Activated naive CD4-positive, alpha-beta T cell treated with anti-CD3 and anti-CD28 coated beads, Interleukin-2, amount 50 U/mL, for 16 hours (primary cell): Measurements from ENCODE around the gene GPR142.
"Not testable (repeated sequence)": the region's sequence is repeated elsewhere in the genome, so short reads cannot be mapped to it uniquely, and the experiment has no call there.

Experiments
- DNase-seq: peaks from one replicate; pipeline ENCODE4 v3.0.0-alpha.2; 2020

The GPR142 gene

DNA sequence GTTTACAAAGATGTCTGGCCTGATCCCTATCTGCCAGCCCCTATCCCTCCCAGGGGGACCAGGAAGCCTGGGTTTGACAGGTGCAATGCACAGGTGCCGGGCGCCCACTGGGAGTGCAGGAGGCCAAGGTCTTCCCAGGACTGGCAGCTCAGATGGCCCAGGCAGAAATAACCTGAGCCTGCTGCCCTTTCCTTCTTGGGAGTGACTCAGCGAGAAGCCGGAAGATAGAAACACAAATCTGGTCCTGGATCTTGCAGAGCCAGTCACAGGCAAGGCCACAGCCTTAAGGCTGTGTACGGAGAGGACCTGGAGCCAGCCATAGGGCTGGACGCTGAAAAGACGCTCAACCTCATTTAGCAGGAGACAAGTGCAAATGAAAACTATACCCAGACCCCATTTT, 27.7 kb downstream of the GPR142 start:
- DNase-seq = no peak

DNA sequence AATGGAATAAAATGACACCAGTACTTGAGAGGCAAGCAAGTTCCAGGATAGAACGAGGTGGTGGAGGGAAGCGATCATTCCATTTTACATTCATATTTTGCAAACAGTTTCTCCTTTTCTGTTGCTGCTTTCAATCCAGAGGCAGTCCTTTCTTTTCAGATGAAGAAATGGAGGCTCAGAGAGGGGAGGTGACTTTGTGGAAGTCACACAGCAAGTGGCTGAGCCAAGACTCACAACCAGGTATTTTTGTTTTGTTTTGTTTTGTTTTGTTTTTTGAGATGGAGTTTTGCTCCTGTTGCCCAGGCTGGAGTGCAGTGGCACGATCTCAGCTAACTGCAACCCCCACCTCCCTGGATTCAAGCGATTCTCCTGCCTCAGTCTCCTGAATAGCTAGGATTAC, 29.3 kb downstream of the GPR142 start:
- DNase-seq = no peak

DNA sequence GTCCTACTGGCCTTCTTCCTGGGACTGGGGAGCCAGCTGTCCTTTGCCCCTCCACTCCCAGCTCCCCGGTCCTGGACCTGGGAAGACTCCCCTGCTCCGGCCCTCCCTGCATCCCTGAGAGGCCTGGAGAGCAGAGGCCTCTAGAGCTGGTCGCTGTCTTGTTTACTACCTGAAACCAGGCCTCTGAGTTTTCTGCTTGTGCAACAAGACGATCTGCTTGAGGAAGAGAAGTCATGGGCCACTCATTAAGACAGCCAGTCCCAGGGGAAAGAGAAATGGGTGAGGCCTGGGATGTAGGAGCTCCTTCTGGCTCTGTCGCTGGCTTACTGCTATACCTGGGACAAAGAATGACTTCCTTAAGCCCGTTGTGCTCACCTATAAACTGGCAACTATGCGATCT, 34.7 kb downstream of the GPR142 start:
- DNase-seq = no peak

DNA sequence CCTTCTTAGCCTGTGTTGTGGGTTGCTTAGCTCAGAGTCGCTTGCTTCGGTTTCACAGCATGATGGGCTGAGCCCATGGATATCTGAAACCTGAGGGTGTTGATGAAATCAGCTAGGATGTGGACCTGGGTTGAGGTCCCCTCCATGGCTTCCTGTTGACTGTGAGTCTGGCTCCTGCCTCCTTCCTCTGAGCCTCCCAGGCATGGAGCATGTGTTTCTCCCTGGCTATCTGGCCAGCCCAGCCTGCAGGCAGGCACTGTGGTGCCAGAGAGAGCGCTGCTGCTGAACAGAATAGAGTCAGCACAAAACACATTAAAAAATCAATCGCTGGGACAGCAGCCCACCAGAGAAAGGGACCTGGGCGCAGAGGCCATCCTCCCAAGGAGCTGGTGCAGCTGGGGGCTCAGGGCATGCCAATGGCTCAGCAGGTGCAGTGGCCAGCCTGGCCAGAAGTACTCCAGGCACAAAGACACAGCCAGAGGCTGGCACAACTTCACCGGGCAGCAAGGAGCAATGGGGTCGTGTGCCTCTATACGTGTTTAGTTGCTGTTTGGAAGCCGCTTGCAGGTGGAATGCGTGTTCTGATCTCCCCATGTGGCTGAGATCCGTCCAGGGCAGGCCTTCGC, 36.3 kb downstream of the GPR142 start:
- no peak for DNase-seq

DNA sequence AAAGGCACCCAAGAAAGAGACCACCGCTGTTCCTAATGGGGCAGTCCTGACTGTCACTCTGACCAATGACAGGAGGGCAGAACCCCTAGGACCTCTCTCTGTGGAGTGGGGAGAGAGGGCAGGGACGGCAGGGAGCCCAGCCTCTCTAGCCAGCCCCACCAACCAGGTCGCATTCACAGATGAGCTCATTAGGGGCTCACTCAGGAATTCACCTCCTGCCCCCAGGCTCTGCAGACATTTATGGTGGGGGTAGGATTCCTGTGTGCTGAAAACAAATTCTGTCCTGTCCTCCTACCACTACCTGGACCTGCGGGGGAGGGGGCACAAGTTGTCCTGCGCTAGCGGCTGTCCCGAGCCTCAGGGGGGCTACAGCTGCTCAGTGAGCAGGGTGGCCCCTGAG, 36.9 kb downstream of the GPR142 start:
- DNase-seq = no peak

DNA sequence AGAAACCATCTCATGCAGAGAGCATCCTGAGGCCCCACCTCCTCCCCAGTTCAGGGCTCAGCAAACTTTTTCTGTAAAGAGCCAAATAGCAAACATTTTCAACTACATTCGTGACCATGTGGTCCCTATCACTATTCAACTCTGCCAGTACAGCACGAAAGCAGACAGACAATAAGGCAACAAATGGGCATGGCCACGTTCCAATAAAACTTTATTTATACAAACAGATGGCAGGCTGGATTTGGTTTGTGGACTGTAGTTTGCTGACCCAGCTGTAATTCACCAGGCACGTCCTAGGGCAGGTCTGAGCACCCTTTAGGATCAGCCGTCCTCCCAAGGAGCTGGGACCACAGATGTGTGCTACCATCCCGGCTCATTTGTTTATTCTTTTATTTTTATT, 37.5 kb downstream of the GPR142 start:
- DNase-seq = no peak

DNA sequence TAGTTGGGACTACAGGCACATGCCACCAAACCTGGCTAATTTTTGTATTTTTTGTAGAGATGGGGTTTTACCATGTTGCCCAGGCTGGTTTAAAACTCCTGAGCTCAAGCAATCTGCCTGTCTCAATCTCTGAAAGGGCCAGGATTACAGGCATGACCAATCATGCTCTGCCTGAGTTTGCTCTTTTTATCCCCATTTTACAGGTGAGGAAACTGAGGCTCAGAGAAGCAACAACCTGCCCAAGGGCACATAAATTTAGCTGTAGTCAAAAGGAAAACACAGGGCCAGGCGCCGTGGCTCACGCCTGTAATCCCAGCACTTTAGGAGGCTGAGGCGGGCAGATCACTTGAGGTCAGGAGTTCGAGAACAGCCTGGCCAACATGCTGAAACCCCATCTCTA, 38.0 kb downstream of the GPR142 start:
- DNase-seq = not testable (repeated sequence)

DNA sequence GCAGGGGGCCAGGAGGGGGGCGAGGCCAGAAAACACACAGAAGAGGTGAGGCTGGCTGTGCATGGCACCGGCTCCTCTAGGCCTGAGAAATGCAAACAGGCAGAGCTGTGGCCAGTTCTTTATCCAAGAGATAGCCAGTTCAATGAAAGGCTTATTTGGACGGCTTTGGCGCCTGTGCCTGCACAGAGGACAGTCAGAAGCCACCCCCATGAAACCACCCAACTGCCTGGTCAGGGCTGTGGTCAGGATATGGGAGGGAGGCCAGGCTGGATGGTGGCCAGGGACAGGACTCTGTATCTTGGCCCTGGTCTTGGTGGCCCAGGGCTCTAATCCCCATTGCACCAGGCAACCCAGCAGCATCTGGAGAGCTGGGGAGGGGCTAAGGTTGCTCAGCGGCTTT, 40.1 kb downstream of the GPR142 start:
- no peak for DNase-seq

DNA sequence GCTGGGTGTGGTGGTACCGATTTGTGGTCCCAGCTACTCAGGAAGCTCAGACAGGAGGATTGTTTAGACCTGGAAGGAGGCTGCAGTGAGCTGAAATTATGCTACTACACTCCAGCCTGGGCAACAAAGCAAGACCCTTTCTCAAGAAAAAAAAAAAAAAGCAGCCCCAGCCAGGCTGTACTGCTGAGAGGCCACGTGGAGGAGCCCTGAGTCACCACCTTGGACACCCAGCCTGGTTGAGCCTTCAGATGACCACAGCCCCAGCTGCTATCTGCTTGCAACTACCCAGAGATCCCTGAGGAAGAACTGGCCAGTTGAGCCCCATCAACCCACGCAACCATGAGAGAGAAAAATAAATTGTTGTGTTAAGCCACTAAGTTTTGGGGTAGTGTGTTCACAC, 41.0 kb downstream of the GPR142 start:
- DNase-seq = no peak

DNA sequence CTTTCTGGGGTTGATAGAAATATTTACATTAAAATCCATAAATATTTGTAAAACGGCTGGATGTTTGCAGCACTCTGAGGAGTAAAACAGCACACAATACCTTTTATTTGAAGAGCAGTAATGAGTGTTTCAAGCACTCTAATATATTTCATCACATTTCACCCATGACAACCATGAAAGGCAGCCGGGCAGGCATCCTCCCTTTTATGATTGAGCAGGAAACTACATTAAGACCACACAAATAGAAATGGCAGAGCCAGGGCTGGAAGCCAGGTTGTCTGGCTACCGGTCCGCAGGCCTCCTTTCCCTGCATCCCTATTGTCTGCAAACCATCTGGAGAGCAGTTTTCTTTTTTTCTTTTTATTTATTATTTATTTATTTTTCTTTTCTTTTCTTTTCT, 41.5 kb downstream of the GPR142 start:
- DNase-seq = no peak

DNA sequence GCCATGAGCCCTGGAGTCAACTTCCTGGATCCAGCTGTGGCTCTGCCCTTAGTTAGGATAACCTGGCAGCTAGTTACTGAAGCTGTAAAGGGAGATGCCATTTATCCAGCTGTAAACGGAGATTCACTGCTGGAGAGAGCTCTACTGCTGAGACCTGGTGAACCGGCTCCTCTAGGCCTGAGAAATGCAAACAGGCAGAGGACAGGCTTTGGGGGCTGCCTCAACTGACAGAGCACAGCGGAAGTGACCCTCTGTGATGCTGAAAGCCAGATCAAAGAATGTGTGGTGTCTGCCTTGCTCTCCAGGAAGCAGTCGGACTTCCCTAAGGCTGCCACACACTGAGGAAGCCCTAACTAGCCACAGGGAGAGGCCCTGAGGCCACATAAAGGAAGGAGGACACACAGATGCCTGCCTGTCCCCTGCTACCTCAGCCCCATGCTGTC, 42.7 kb downstream of the GPR142 start:
- no peak for DNase-seq

DNA sequence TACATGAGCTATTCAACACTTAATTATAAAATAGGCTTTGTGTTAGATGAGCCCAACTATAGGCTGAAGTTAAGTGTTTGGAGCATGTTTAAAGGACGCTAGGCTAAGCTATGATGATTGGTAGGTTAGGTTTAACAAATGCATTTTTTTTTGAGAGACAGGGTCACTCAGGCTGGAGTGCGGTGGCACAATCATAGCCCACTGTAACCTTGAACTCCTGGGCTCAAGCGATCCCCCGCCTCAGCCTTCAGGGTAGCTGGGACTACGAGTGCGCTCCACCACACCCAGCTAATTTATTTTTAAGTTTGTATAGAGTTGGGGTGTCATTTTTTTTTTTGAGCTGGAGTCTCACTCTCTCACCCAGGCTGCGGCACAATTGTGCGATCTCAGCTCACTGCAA, 45.3 kb downstream of the GPR142 start:
- no peak for DNase-seq

DNA sequence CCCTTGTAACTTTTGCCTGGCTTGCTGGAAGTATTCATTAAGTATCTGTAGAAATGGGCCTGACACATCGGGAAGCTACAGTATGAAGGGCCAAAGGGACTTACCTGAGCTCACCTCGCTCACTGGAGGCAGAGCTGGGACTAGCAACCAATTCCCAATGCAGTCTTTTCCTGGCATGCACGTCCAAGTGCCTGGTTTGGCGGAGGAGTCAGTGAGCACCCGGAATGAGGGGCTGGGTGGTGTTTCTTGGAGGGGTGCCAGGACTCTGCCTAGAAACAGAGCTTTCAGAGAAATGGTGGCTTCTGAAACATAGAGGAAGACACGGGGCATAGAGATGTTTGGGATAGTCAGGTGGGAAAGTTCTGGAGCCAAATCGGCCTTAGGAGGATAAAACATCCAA, 46.2 kb downstream of the GPR142 start:
- DNase-seq = no peak

DNA sequence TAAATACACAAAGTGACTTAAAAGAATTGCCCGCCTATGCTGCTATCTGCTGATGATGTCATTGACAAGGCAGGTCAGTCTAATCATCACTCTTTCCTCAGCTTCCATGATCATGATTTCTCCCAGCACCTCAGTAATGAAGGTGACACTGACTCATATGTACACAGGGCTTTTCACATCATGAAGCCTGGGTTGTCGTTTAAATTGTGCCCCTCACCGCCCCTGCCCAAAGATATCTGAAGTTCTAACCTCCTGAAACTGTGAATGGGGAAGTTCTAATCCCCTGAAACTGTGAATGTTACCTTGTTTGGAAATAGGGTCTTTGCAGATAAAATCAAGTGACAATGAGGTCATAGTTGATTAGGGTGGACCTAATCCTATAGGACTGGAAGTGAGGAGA, 47.2 kb downstream of the GPR142 start:
- DNase-seq = no peak

DNA sequence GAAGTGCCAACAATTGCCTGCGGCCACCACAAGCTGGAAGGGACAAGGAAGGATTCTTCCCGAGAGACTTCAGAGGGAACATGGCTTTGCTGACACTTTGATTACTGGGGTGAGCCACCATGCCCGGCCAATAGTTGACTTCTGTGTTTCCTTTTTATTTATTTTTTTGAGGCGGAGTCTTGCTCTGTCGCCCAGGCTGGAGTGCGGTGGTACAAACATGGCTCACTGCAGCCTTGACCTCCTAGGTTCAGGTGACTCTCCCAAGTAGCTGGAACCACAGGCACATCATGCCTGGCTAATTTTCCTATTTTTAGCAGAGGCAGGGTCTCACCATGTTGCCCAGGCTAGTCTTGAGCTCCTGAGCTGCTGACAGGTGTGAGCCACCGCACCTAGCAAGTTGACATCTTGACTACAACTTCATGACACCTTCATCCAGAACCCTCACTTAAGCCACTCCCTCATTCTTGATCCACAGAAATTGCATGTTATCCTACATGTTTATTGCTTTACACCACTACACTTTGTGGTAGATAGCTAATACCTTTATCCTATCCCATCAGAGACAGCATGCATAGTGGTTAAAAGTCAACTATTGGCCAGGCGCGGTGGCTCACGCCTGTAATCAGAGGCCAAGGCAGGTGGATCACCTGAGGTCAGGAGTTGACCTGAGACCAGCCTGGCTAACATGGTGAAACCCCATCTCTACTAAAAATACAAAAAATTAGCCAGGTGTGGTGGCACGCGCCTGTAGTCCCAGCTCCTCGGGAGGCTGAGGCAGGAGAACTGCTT, 48.5 kb downstream of the GPR142 start:
- no peak for DNase-seq

DNA sequence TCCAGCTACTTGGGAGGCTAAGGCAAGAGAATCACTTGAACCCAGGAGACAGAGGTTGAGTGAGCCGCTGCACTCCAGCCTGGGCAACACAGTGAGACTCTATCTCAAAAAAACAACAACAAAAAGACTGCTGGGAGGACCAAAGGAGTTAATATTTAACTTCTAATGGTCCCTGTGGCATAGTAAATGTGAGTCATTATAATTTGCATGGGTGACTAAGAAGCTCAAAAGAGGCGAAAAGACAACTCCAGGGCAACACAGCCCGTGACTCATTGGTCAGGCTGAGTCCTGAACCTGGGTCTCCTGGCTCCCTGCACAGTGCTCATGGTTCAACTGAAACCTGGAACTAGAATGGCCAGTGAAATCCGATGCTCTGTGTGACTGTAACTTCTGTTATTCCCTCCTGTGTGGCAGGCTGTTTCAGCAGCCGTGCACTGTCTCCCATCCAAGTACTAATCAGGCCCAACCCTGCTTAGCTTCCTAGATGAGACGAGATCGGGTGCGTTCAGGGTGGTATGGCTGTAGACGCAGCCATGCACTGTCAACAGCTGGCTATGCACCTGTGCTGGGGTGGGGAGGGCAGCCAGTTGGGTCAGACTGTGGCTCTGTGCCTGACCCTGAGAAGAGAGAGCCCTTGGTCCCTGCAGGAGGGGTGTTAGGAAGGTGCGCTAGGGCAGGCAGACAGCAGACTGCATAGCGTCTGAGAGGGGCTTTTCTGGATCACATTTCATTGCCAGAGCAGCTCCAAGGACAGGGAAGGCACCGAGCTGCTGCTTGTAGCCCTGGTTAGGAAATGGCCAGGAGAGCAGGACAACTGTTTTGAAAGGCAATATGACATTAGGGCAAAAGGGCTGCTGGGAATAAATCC, 50.1 kb downstream of the GPR142 start:
- DNase-seq = no peak

DNA sequence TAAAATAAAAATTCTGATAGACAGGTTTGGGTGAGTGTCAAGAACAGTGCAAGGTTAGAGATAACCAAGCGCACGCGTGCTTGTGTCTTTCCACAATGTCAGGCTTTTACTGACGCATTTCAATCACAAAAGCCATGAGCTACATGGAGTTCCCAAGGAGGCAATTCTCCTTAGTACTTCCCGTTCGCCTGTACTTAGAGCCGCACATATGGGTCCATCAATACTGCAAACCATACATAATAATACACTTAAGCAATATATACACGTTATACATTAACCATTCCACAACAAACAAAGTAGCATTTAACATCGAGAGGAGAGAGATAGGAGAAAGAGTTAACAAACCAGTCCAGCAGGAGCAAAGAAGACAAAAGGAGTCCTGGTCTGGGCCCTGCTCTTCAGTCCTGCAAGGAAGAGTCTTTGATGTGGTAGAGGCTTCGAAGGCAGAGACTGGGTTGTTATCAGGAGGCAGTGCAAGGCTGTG, 52.7 kb downstream of the GPR142 start:
- DNase-seq = no peak
